HG03457 (cell line): ENCODE measurements around the gene SHH.

Source experiments
- ATAC-seq: cut with Tn5 transposase; IDR thresholded peaks from one replicate; pipeline ENCODE4 v1.9.1; 2021; ENCODE audit warnings: moderate number of reproducible peaks; ENCODE audit not compliant: unreplicated experiment

Gene SHH

GRCh38 chr7:155811895-155812761, at the start of gene SHH:
Gene SHH, minus strand, starts transcription at chr7:155812463. Its CDS starts 341 bp downstream, at chr7:155812122.
- ATAC-seq, result no peak

DNA sequence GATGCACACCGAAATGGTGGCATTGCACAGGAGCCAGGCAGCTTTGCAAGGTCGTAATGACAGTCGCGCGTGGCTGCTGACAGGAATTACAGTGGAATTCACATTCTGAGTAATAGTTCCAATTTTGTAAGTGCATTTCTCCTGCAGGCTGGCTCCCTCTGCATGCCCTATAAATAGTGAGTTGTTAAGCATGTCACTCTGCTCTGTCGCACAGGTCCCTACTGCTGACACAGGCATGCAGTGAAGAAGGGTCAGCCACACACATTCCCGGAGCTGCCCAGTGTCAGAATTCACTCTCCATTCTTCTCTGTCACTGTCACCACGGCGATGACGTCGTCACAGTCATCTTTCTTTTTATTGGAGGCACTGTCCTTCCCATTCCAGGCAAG, 49.2 kb upstream of the SHH start:
- ATAC-seq, result no peak

- ATAC-seq, result no peak
These were observed 48.7 kb upstream of the SHH start for GRCh38 chr7:155860840-155861479.

- ATAC-seq, result no peak
These were observed 48.2 kb upstream of the SHH start for GRCh38 chr7:155860461-155860839.

DNA sequence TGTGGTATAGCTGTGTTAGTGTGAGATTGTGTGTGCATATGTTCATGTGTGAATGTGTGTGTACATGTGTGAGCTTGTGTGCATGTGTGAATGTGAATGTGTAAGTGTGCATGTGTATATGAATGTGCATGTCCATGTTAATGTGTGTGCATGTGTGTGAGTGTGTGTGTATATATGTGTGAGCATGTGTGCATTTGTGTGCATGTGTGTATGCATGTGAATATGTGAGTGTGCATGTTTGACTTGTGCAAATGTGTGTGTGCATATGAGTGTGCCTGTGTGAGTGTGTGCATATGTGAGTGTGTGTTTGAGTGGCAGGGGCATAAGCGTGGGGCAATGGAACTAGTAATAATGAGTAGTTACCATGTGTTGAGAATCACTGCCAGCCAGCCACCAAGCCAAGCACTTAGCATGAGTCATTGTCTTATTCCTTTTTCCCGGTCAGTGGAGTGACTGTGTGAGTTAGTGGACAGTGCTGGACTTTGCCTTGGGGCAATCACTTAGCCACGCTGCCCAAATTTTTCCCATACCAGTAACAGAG, 46.3 kb upstream of the SHH start:
- no peak for ATAC-seq

DNA sequence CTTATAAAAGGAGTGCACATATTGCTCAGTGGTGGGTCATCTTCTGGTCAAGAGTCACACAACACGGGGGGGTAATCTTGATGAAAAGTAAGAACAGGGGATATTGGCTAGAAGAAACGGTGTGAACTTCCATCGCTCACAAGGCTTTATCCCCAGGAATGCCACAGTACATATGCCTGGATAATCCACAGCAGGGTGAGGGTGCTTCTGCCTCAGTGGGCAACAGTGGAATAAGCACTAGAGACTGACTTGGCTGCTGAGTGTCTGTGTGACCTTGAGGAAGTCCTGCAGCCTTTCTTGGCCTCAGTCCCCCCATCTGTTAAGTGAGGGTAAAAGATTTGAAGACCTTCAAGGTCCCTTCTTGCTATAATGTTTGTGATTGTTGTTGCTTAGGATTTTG, 44.9 kb upstream of the SHH start:
- no peak for ATAC-seq

DNA sequence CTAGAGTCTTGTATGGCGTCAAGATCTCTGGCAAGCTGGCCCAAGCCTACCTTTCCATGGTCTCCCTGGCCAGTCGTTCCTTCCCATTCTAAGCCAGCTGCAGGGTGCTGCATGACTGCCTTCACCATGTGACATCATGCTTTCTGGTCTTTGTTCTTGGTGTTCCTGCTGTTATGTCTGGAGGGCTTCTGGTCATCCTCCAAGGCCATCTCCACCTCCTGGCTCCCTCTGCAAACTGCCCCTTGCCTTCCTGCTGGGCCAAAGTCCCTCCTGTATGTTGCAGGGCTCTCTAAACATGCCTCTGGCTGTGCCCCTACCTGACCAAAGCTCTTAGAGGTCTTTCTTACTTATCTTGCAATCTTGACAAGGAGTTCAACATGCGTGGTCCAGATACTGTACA, 44.4 kb upstream of the SHH start:
- ATAC-seq, result no peak

DNA sequence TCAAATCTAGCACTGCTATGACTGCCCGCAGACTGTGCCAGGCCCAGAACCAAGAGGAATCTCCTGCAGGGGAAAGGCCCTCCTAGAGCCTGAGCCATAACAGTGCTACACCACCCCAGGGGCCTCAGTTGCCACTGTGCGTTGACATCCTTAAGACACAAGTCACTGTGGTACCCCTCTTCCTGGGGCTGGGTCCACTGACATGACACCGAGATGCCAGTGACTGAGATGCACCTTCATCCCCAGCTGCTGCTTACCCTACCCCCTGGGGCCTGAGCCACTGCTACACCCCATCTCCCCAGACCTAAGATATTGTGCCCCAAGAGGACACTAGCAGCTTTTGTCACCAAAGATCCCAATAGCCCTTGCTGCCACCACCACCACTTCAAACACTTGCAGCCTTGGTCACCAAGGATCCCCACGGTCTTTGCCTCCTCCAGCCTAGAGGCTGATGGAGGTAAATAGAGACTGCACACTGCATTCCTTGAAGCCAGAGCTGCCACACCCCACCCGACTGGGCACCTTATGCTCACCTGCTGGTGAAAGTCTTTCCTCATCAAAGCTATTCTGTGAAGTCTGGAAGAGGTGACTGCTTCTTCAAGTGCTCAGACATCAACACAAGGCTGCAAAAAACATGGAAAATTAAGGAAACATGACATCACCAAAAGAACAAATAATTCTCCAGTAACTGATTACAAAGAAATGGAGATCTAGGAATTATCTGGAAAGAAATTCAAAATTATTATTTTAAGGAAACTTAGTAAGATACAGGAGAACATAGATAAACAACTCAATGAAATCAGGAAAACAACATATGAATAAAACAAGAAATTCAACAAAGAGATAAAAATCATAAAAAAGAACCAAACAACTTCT, 40.4 kb upstream of the SHH start:
- ATAC-seq, result no peak

DNA sequence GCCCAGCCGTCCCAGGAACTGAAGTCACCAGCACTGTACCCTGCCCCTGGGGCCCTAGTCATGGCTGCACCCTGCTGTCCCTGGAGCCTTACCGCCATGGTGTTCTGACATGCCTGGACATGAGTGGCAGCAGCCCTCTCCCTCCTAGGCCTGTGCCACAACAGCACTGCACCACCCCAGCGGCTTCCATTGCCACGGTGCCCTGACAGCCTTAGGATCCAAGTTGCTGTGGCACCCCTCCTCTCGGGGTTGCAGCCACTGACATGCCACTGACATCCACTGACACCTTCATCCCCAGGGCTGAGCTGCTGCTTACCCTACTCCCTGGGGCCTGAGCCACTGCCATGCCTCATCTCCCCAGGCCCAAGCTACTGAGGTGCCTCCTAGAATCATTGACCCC, 39.6 kb upstream of the SHH start:
- ATAC-seq, result no peak

GRCh38 chr7:155850766-155851678, 38.8 kb upstream of the SHH start:
- ATAC-seq, result no peak

DNA sequence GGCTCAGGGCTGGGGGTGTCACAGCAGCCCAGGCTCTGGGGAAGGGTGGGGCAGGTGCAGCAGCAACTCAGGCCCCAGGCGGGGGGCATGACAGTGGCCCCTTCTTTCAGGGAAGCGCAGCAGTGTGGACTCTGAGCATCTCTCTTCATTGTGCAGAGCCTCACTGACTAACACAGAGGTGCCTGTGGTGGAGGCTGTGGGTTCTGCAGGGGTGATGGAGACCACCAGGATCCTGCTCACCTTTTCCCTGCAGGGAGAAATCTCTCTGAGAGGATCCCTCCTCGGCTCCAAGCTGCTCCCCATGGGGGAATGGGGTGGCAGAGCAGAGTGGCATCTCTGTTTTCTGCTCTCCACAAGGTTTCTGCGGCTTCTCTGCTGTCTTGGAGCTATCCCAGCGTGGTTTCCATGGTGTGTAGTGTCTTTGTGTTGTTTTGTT, 37.8 kb upstream of the SHH start:
- no peak for ATAC-seq

DNA sequence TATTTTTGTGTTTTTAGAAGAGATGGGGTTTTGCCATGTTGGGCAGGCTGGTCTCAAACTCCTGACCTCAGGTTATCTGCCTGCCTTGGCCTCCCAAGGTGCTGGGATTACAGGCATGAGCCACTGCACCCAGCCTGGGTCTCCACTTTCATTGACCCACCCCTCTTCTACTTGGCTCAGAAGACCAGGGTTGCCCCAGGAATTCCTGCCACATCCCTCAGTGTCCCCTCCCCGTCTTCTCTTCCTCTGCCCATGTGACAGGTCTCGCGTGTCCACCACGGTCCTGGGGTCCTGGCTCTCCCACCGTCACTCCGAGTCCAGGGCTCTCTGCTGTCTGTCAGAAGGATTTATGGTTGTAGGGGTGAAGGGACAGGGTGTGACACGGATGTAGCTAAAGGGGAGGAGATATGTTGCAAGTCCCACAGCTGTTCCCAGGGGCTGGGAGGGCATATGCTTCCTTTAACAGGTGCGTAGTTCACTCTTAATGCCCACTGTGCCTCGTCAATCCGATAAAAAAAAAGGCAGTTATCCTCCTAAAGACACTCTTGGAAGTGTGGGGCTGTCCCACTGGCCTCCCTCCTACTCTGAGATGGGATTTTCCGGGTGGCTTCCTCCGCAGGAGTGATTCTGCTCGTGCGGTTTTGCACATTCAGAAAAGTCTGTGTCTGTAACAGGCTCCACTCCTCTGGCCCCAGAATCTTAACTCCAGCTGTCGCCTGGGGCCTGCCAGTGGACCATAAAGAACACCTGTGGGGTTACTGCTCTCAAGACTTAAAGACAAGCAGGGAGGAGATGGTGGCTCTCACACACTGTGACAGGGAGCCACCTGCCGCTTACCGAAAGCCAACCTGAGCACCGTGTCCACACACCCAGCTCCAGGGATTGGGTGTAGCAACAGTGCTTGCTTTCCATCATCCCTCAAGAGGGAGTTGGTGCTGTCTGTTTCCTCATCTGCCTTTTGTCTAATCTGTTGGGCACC, 36.7 kb upstream of the SHH start:
- ATAC-seq, result no peak

DNA sequence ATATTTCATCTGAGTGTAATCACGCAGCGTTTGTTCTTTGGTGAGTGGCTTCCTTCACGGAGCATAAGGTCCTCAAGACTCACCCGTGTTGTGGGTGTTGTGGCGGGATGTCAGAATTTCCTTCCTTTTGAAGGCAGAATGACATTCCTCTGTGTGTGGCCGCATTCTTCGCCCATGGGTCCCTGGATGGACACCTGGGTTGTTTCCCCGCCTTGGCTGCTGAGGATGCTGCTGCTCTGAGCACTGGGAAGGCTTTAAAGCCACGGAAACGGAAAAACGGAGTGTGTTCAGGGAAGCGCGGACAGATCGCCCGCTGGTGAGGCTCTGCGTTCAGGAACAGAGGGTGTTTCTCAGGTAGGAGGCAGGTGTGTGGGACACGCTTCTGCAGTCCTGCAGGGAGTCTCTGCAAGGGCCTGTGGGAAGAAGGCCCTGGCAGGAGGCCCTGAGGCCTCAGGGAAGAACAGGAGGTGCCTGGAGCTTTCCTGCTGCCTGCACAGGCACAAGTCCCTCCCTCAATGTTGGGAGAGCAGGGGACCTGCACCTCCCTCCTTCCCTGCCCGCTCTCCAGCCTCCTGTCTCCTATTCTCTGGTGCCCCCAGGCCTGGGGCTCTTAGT, 35.7 kb upstream of the SHH start:
- no peak for ATAC-seq

- ATAC-seq, result no peak
These were observed 34.7 kb upstream of the SHH start for GRCh38 chr7:155846936-155847335.

DNA sequence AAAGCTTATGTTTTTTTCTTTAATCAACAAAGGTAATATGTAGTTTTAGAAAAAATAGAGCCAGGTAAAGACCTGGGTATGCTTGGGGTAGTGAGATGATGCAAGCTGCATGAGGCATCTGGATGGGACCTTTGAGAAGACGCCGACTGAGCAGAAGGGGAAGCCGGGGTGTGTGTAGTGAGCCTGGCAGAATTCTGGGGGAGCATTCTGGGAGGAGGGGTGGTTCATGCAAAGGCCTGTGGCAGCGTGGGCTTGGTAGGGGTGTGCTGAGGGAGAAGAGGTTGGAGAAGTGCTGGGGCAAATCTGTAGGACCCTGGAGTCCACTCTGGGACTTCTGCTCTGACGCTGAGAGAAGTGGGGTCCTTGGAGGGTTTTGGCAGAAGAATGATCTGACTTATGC, 33.9 kb upstream of the SHH start:
- no peak for ATAC-seq

DNA sequence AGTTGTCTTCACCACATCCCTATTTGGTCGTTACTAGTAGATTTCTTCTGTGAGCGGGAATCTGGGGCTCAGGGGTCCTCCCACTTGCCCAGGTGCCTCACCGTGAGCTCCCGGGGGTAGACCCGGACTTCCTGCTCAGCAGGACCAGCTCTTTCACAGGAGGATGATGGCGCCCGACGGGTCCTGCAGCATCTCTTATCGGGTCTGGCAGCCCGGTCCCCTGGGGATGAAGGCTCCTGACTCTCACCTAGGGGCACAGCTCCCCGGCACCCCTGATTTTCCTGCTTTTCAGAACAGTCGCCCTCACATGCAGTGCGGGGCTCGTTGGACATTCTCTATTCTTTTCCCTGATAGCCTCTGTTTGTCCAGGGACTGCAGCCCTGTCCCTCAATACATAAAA, 33.0 kb upstream of the SHH start:
- ATAC-seq, result no peak

DNA sequence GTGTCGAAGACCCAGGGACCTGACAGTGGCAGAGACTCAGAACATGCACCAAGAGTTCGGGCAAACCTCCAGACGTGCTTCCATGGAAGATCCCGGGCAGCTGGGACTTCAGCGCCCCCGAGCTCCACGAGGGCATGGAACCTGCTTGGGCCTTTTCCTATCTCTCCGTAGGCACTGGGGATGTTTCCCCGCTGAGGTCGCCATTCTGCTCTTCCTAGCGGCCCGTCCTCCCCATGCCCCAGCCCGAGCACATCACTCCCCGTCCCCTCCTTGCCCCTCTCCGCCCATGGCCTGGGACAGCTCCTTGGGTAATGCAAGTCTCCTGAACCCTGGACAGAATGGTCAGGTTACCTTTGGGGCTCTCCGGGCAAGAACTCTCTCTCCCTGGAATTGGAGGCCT, 32.3 kb upstream of the SHH start:
- ATAC-seq, result no peak

GRCh38 chr7:155844019-155844453, 31.8 kb upstream of the SHH start:
- ATAC-seq, result no peak
